Hepatocyte (in vitro differentiated cells): ENCODE measurements around the gene NR1D2.

ENCODE experiments used
- EZH2phosphoT487 ChIP-seq: fragments of 200-600 bp; sonication (generic); IDR thresholded peaks from one replicate; pipeline ENCODE4 v1.6.1; 2018; ENCODE audit warnings: antibody characterized with exemption, mild to moderate bottlenecking, low read depth, moderate library complexity; ENCODE audit not compliant: unreplicated experiment, severe bottlenecking
- TF ChIP-seq, protein P1 (sequence below): fragments of 200-600 bp; sonication (generic); IDR thresholded peaks from 2 replicates; pipeline ENCODE4 v1.5.1; 2016; ENCODE audit warnings: antibody characterized with exemption, mild to moderate bottlenecking; ENCODE audit not compliant: poor library complexity

DNA sequence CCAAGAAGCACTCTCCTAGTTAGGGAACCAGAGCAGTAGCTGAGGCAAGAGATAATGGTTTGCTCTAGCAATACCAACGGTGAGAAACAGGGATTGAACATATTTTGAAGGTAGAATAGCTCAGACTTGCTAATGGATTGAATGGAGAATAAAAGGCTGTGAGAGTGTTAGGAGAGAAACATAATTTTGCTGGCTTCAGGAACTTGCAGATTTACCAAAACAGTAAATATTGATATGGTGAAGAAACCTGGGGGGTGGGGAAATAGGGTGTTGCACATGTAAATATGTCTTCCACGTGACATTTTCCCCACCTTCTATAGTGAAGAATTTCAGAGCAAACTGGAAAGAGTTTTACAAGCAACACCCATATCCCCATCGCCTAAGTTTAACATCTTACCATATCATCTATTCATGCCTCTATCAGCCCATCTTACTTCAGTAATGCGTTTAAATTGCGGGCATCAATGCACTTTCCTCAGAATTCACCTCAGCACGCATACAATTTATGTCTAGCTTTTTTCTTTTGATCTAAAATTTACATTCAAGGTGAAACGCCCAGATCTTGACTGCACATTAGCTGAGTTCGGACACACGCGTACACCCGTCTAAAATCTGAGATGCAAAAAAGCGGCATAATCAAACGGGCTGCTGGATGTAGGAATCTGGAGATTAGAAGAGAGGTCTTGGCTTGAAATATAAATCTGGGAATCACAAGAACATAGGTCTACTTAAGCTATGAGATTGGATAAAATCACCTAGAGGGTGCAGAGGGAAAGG lies 891 bp upstream of the NR1D2 start:
- TF ChIP-seq, protein P1, sequence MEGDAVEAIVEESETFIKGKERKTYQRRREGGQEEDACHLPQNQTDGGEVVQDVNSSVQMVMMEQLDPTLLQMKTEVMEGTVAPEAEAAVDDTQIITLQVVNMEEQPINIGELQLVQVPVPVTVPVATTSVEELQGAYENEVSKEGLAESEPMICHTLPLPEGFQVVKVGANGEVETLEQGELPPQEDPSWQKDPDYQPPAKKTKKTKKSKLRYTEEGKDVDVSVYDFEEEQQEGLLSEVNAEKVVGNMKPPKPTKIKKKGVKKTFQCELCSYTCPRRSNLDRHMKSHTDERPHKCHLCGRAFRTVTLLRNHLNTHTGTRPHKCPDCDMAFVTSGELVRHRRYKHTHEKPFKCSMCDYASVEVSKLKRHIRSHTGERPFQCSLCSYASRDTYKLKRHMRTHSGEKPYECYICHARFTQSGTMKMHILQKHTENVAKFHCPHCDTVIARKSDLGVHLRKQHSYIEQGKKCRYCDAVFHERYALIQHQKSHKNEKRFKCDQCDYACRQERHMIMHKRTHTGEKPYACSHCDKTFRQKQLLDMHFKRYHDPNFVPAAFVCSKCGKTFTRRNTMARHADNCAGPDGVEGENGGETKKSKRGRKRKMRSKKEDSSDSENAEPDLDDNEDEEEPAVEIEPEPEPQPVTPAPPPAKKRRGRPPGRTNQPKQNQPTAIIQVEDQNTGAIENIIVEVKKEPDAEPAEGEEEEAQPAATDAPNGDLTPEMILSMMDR, result no peak
- TF ChIP-seq EZH2phosphoT487, result no peak
